Astrocyte (in vitro differentiated cells and primary cell): ENCODE data around the gene DCHS1.

Source experiments
- CTCF ChIP-seq: IDR thresholded peaks from 2 replicates; pipeline ENCODE4 v1.5.1; 2011; ENCODE audit warnings: low read depth, mild to moderate bottlenecking, inconsistent platforms, low read length, moderate library complexity; ENCODE audit not compliant: insufficient read depth
- EZH2 ChIP-seq: IDR thresholded peaks from 2 replicates; pipeline ENCODE4 v1.6.1; 2012; ENCODE audit warnings: mild to moderate bottlenecking, low read length, inconsistent platforms; ENCODE audit not compliant: insufficient read depth

DNA sequence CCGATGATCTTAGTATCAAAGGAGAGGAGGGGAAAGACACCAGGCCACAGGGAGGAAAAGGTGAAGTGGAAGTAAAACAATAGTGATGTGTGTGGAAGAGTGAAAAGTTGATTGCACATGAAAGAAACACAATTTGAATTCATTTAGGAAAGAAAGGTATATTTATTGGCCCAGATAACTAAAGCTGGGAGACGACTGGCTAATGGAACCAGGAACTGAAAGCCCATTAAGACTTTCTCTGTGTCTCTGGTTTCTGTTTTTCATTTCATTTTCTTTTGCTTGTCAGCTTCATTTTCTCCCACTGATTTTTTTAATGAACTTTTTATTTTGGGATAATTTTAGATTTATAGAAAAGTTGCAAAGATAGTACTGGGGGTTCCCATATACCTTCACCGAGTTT is 5.1 kb upstream of the DCHS1 start:
- TF ChIP-seq CTCF (no peak), EZH2 (no peak)
